ENCODE results near the gene CDC42EP5. TPM values are rescaled to one million over a fixed set of nuclear protein-coding genes. Genes with fewer than 3 reads are reported as not detected.

Gene CDC42EP5
- total and polyA plus RNA-seq, 2 donors from 2014 or later: 19.3 to 29.9 TPM

- Histone ChIP-seq H3K4me1 (ENCODE audit: control insufficient read depth in 2 of 3, insufficient read depth in 2 of 3, low read depth in 1 of 3, low read length in 3 of 3) (no peaks in the 10 kb centered on the region), H3K4me3 (ENCODE audit: low read length in 3 of 3) (no peak overlapping the region), H3K9ac (ENCODE audit: low read length in 3 of 3) (no peak overlapping the region), H3K27ac (ENCODE audit: low read depth in 2 of 2, low read length in 2 of 2) (no peak overlapping the region), H3K36me3 (ENCODE audit: control insufficient read depth in 2 of 3, insufficient read depth in 3 of 3, low read length in 3 of 3) (no peaks in the 10 kb centered on the region), H3K9me3 (ENCODE audit: control insufficient read depth in 2 of 3, insufficient read depth in 1 of 3, low read length in 3 of 3) (no peaks in the 10 kb centered on the region), H3K27me3 (ENCODE audit: control insufficient read depth, insufficient read depth, low read length) (peaks cover 17% of the 10 kb centered on the region)
- FAIRE-seq (no peak), DNase-seq (no peak)
- intact Hi-C loops (cut with DNase I): no loop called here
- no peak for TF ChIP-seq CTCF (IDR thresholded peaks at IDR 0.05; ENCODE audit: borderline replicate concordance, extremely low read depth, insufficient read depth)
Measured at GRCh38 chr19:54415901-54416673, 57.0 kb downstream of the CDC42EP5 start.

GRCh38 chr19:54415208-54415900 lies 57.7 kb downstream of the CDC42EP5 start, which contains the start of gene TTYH1:
TSS of gene TTYH1 (plus strand) at chr19:54415464. CDS start at chr19:54415553, 89 bp downstream.
- no peak for TF ChIP-seq CTCF (IDR thresholded peaks at IDR 0.05; ENCODE audit: borderline replicate concordance, extremely low read depth, insufficient read depth)
- Histone ChIP-seq H3K9ac (ENCODE audit: low read length in 3 of 3) (no peak within 1 kb of the TSS), H3K27me3 (ENCODE audit: control insufficient read depth, insufficient read depth, low read length) (peaks cover 17% of the 10 kb centered on the region), H3K9me3 (ENCODE audit: control insufficient read depth in 2 of 3, insufficient read depth in 1 of 3, low read length in 3 of 3) (no peaks in the 10 kb centered on the region), H3K4me3 (ENCODE audit: low read length in 3 of 3) (no peak within 1 kb of the TSS), H3K4me1 (ENCODE audit: control insufficient read depth in 2 of 3, insufficient read depth in 2 of 3, low read depth in 1 of 3, low read length in 3 of 3) (no peaks in the 10 kb centered on the region), H3K36me3 (ENCODE audit: control insufficient read depth in 2 of 3, insufficient read depth in 3 of 3, low read length in 3 of 3) (no peaks in the 10 kb centered on the region), H3K27ac (ENCODE audit: low read depth in 2 of 2, low read length in 2 of 2) (no peak within 1 kb of the TSS)
- intact Hi-C loops (cut with DNase I): no loop called here
- FAIRE-seq (no peak), DNase-seq (peak in 1 of 5 donors; percentile 62)

Other genes starting within 250 kb of the CDC42EP5 start
- 2.9 TPM for gene LILRA6, start 230.5 kb downstream of the CDC42EP5 start, total RNA-seq
- gene LILRA6, start 230.5 kb downstream of the CDC42EP5 start, polyA plus RNA-seq (ENCODE audit: insufficient read depth, low read depth, low replicate concordance): not detected
- gene LILRB5, start 216.0 kb downstream of the CDC42EP5 start, total RNA-seq: 5.9 TPM
- 1.1 TPM for gene LILRB5, start 216.0 kb downstream of the CDC42EP5 start, polyA plus RNA-seq (ENCODE audit: insufficient read depth, low read depth, low replicate concordance)
- 11.5 TPM for gene LILRB2, start 192.2 kb downstream of the CDC42EP5 start, total RNA-seq
- 1.9 TPM for gene LILRB2, start 192.2 kb downstream of the CDC42EP5 start, polyA plus RNA-seq (ENCODE audit: insufficient read depth, low read depth, low replicate concordance)
- gene LILRA5, start 160.1 kb downstream of the CDC42EP5 start, total RNA-seq: 5.9 TPM
- 1.4 TPM for gene LILRA5, start 160.1 kb downstream of the CDC42EP5 start, polyA plus RNA-seq (ENCODE audit: insufficient read depth, low read depth, low replicate concordance)
- 0.69 TPM for gene LILRA4, start 134.1 kb downstream of the CDC42EP5 start, total RNA-seq
- gene LILRA4, start 134.1 kb downstream of the CDC42EP5 start, polyA plus RNA-seq (ENCODE audit: insufficient read depth, low read depth, low replicate concordance): not detected
- 41.9 TPM for gene LAIR1, start 108.4 kb downstream of the CDC42EP5 start, total RNA-seq
- gene LAIR1, start 108.4 kb downstream of the CDC42EP5 start, polyA plus RNA-seq (ENCODE audit: insufficient read depth, low read depth, low replicate concordance): 4.1 TPM
- gene TTYH1, start 57.8 kb downstream of the CDC42EP5 start, total RNA-seq: 1.5 TPM
- 1.9 TPM for gene TTYH1, start 57.8 kb downstream of the CDC42EP5 start, polyA plus RNA-seq (ENCODE audit: insufficient read depth, low read depth, low replicate concordance)
- gene LENG8, start 24.1 kb downstream of the CDC42EP5 start, total RNA-seq: 208 TPM
- gene LENG8, start 24.1 kb downstream of the CDC42EP5 start, polyA plus RNA-seq (ENCODE audit: insufficient read depth, low read depth, low replicate concordance): 48.6 TPM
- 6.8 TPM for gene LENG9, start 9.5 kb downstream of the CDC42EP5 start, total RNA-seq
- gene LENG9, start 9.5 kb downstream of the CDC42EP5 start, polyA plus RNA-seq (ENCODE audit: insufficient read depth, low read depth, low replicate concordance): 2.0 TPM
- not detected for gene LAIR2, start 29.5 kb upstream of the CDC42EP5 start, total RNA-seq
- gene LAIR2, start 29.5 kb upstream of the CDC42EP5 start, polyA plus RNA-seq (ENCODE audit: insufficient read depth, low read depth, low replicate concordance): not detected
- 4.2 TPM for gene LILRA2, start 100.5 kb upstream of the CDC42EP5 start, total RNA-seq
- 2.1 TPM for gene LILRA2, start 100.5 kb upstream of the CDC42EP5 start, polyA plus RNA-seq (ENCODE audit: insufficient read depth, low read depth, low replicate concordance)
- 2.2 TPM for gene LILRA1, start 120.3 kb upstream of the CDC42EP5 start, total RNA-seq
- 0.43 TPM for gene LILRA1, start 120.3 kb upstream of the CDC42EP5 start, polyA plus RNA-seq (ENCODE audit: insufficient read depth, low read depth, low replicate concordance)
- 10.9 TPM for gene LILRB1, start 157.2 kb upstream of the CDC42EP5 start, total RNA-seq
- gene LILRB1, start 157.2 kb upstream of the CDC42EP5 start, polyA plus RNA-seq (ENCODE audit: insufficient read depth, low read depth, low replicate concordance): 0.41 TPM
- 9.9 TPM for gene LILRB4, start 189.7 kb upstream of the CDC42EP5 start, total RNA-seq
- gene LILRB4, start 189.7 kb upstream of the CDC42EP5 start, polyA plus RNA-seq (ENCODE audit: insufficient read depth, low read depth, low replicate concordance): 1.8 TPM